Stomach smooth muscle (tissue), 2 donors: Measurements from ENCODE around the gene SFXN3.

Source experiments
- H3K27ac ChIP-seq: one replicate; pipeline ENCODE4 v1.7.0; 2013; ENCODE audit warnings: mild to moderate bottlenecking, low read length, inconsistent platforms
- H3K27me3 ChIP-seq, 2 donors: one replicate each; pipeline ENCODE4 v1.7.0; 2013; ENCODE audit warnings: low read length in 2 of 2; ENCODE audit not compliant: insufficient read depth in 2 of 2, control insufficient read depth in 1 of 2
- H3K36me3 ChIP-seq, 2 donors: one replicate each; pipeline ENCODE4 v1.7.0; 2013; ENCODE audit warnings: low read length in 2 of 2; ENCODE audit not compliant: control insufficient read depth in 2 of 2, insufficient read depth in 2 of 2
- H3K4me1 ChIP-seq: one replicate; pipeline ENCODE4 v1.7.0; 2013; ENCODE audit warnings: low read length; ENCODE audit not compliant: control insufficient read depth, insufficient read depth
- H3K4me3 ChIP-seq, 2 donors: one replicate each; pipeline ENCODE4 v1.7.0; 2013; ENCODE audit warnings: low read length in 2 of 2
- H3K9ac ChIP-seq, 2 donors: one replicate each; pipeline ENCODE4 v1.7.0; 2013; ENCODE audit warnings: low read length in 2 of 2, mild to moderate bottlenecking in 1 of 2
- H3K9me3 ChIP-seq, 2 donors: one replicate each; pipeline ENCODE4 v1.7.0; 2013; ENCODE audit warnings: low read length in 2 of 2; ENCODE audit not compliant: control insufficient read depth in 2 of 2
- donor health status: healthy.
- donor health status: Pancreatic carcinoma.

The SFXN3 gene

GRCh38 chr10:101018118-101018599 is 12.9 kb upstream of the SFXN3 start:
- H3K27me3 ChIP-seq: peaks cover 13 to 31% of the 10 kb centered on the region in 2 donors
- H3K9me3 ChIP-seq: no peaks in the 10 kb centered on the region
- H3K9ac ChIP-seq: no peak overlapping the region
- no peak overlapping the region for H3K4me3 ChIP-seq
- H3K27ac ChIP-seq: no peak overlapping the region
- H3K36me3 ChIP-seq: no peaks in the 10 kb centered on the region
- peaks cover 17% of the 10 kb centered on the region for H3K4me1 ChIP-seq

- Histone ChIP-seq H3K27me3 (peaks cover 13 to 31% of the 10 kb centered on the region in 2 donors), H3K4me1 (peaks cover 11% of the 10 kb centered on the region), H3K36me3 (no peaks in the 10 kb centered on the region), H3K4me3 (no peak overlapping the region), H3K9ac (no peak overlapping the region), H3K9me3 (no peaks in the 10 kb centered on the region), H3K27ac (no peak overlapping the region)
These were observed 12.2 kb upstream of the SFXN3 start for GRCh38 chr10:101018600-101019439.

GRCh38 chr10:101019440-101019703 is 11.7 kb upstream of the SFXN3 start:
- no peaks in the 10 kb centered on the region for H3K9me3 ChIP-seq
- no peak overlapping the region for H3K4me3 ChIP-seq
- no peak overlapping the region for H3K9ac ChIP-seq
- H3K4me1 ChIP-seq: peaks cover 6% of the 10 kb centered on the region
- H3K36me3 ChIP-seq: no peaks in the 10 kb centered on the region
- no peak overlapping the region for H3K27ac ChIP-seq
- peaks cover 13 to 31% of the 10 kb centered on the region in 2 donors for H3K27me3 ChIP-seq

GRCh38 chr10:101020427-101021075 is 10.5 kb upstream of the SFXN3 start:
- H3K27ac ChIP-seq: no peak overlapping the region
- no peak overlapping the region for H3K9ac ChIP-seq
- H3K4me1 ChIP-seq: peaks cover 3% of the 10 kb centered on the region
- no peaks in the 10 kb centered on the region for H3K36me3 ChIP-seq
- H3K9me3 ChIP-seq: no peaks in the 10 kb centered on the region
- peaks cover 13 to 30% of the 10 kb centered on the region in 2 donors for H3K27me3 ChIP-seq
- H3K4me3 ChIP-seq: no peak overlapping the region

- no peak overlapping the region for H3K9ac ChIP-seq
- H3K4me3 ChIP-seq: no peak overlapping the region
- no peaks in the 10 kb centered on the region for H3K36me3 ChIP-seq
- H3K9me3 ChIP-seq: no peaks in the 10 kb centered on the region
- peaks cover 11 to 27% of the 10 kb centered on the region in 2 donors for H3K27me3 ChIP-seq
- no peak overlapping the region for H3K27ac ChIP-seq
- H3K4me1 ChIP-seq: peaks cover 3% of the 10 kb centered on the region
These were observed 9.8 kb upstream of the SFXN3 start for GRCh38 chr10:101021239-101021638.

GRCh38 chr10:101021692-101022251 is 9.3 kb upstream of the SFXN3 start:
- no peaks in the 10 kb centered on the region for H3K9me3 ChIP-seq
- H3K27ac ChIP-seq: no peak overlapping the region
- H3K9ac ChIP-seq: no peak overlapping the region
- no peaks in the 10 kb centered on the region for H3K36me3 ChIP-seq
- peaks cover 3% of the 10 kb centered on the region for H3K4me1 ChIP-seq
- no peak overlapping the region for H3K4me3 ChIP-seq
- peaks cover 8 to 21% of the 10 kb centered on the region in 2 donors for H3K27me3 ChIP-seq

GRCh38 chr10:101022967-101023705 is 7.9 kb upstream of the SFXN3 start:
- no peak overlapping the region for H3K27ac ChIP-seq
- H3K9ac ChIP-seq: no peak overlapping the region
- H3K4me1 ChIP-seq: peaks cover 3% of the 10 kb centered on the region
- peaks cover 8 to 18% of the 10 kb centered on the region in 2 donors for H3K27me3 ChIP-seq
- no peaks in the 10 kb centered on the region for H3K9me3 ChIP-seq
- no peaks in the 10 kb centered on the region for H3K36me3 ChIP-seq
- no peak overlapping the region for H3K4me3 ChIP-seq

GRCh38 chr10:101027106-101027720 is 3.8 kb upstream of the SFXN3 start:
- no peak overlapping the region for H3K4me3 ChIP-seq
- no peak overlapping the region for H3K9ac ChIP-seq
- no peaks in the 10 kb centered on the region for H3K36me3 ChIP-seq
- H3K27ac ChIP-seq: no peak overlapping the region
- H3K9me3 ChIP-seq: no peaks in the 10 kb centered on the region
- peaks cover 3 to 9% of the 10 kb centered on the region in 2 donors for H3K27me3 ChIP-seq
- peaks cover 14% of the 10 kb centered on the region for H3K4me1 ChIP-seq

GRCh38 chr10:101028446-101029337 is 2.3 kb upstream of the SFXN3 start:
- no peak overlapping the region for H3K27ac ChIP-seq
- H3K9me3 ChIP-seq: no peaks in the 10 kb centered on the region
- no peak overlapping the region for H3K9ac ChIP-seq
- no peak overlapping the region for H3K4me3 ChIP-seq
- no peaks in the 10 kb centered on the region for H3K36me3 ChIP-seq
- peaks cover 26% of the 10 kb centered on the region for H3K4me1 ChIP-seq
- H3K27me3 ChIP-seq: peaks cover 3 to 9% of the 10 kb centered on the region in 2 donors
